Body of pancreas (tissue), 4 donors: ENCODE results near the gene TAF1C. TPM values are rescaled to one million over a fixed set of nuclear protein-coding genes. Genes with fewer than 3 reads are reported as not detected.

Source experiments
- ATAC-seq: fragments of 150-250 bp; one replicate; pipeline ENCODE4 v1.9.1; 2016
- DNase-seq, 4 donors: peaks; one replicate each; pipeline ENCODE4 v3.0.0-alpha.2; 2019
- H3K27ac ChIP-seq, 4 donors: fragments of 200-600 bp; sonication (generic); 1 replicate in 3 of 4; 2 replicates in 1 of 4; pipeline versions ENCODE4 v1.5.1 to v1.6.1; 2016 to 2019; ENCODE audit warnings: mild to moderate bottlenecking in 1 of 4, mixed read lengths in 1 of 4, moderate library complexity in 1 of 4
- H3K27me3 ChIP-seq, 2 donors: fragments of 200-600 bp; sonication (generic); one replicate each; pipeline ENCODE4 v1.6.0; 2016; ENCODE audit warnings: mild to moderate bottlenecking in 1 of 2
- H3K36me3 ChIP-seq, 2 donors: fragments of 200-600 bp; sonication (generic); replicated peaks in 1 of 2; 2 replicates each; pipeline ENCODE4 v1.5.1; 2016; ENCODE audit warnings: low read depth in 2 of 2; ENCODE audit not compliant: insufficient read depth in 1 of 2
- H3K4me1 ChIP-seq: fragments of 200-600 bp; sonication (generic); one replicate; pipeline ENCODE4 v1.6.0; 2016
- H3K4me3 ChIP-seq, 2 donors: fragments of 200-600 bp; sonication (generic); 1 replicate in 1 of 2; 2 replicates in 1 of 2; pipeline ENCODE4 v1.5.1; 2016 to 2019
- H3K9me3 ChIP-seq, 3 donors: fragments of 200-600 bp; sonication (generic); 1 replicate in 2 of 3; 2 replicates in 1 of 3; pipeline ENCODE4 v1.5.1; 2016
- CTCF ChIP-seq, 7 experiments: fragments of 450-650 bp in 4 of 7; fragments of 200-600 bp in 3 of 7; sonication (generic) in 3 of 7; IDR thresholded peaks; one replicate each; pipeline ENCODE4 v1.5.1; 2016 to 2019; ENCODE audit warnings: antibody characterized with exemption in 7 of 7
- POLR2A ChIP-seq, 3 donors: fragments of 450-650 bp; IDR thresholded peaks; one replicate each; pipeline ENCODE4 v1.6.1; 2016; ENCODE audit warnings: antibody characterized with exemption in 3 of 3, mild to moderate bottlenecking in 2 of 3
- WGBS, 2 donors: methylation state at CpG; one replicate each; pipeline ENCODE4 v1.1.5; 2017; 5-methylcytosine and 5-hydroxymethylcytosine counted together
- intact Hi-C: fragments of 100-400 bp; cut with DNase I; formaldehyde crosslinking; loops from one replicate; pipeline ENCODE4 v1.15.1; 2023
- total RNA-seq, 2 donors: library from RNA; depleted of rRNA; stranded (reverse); fragments of >200 nt; gene quantifications; one replicate each; pipeline ENCODE4 v1.1.0, GENCODE V29; 2016

TAF1C gene
- total RNA-seq, 2 donors from 2014 or later: 33.5 to 80.8 TPM

DNA sequence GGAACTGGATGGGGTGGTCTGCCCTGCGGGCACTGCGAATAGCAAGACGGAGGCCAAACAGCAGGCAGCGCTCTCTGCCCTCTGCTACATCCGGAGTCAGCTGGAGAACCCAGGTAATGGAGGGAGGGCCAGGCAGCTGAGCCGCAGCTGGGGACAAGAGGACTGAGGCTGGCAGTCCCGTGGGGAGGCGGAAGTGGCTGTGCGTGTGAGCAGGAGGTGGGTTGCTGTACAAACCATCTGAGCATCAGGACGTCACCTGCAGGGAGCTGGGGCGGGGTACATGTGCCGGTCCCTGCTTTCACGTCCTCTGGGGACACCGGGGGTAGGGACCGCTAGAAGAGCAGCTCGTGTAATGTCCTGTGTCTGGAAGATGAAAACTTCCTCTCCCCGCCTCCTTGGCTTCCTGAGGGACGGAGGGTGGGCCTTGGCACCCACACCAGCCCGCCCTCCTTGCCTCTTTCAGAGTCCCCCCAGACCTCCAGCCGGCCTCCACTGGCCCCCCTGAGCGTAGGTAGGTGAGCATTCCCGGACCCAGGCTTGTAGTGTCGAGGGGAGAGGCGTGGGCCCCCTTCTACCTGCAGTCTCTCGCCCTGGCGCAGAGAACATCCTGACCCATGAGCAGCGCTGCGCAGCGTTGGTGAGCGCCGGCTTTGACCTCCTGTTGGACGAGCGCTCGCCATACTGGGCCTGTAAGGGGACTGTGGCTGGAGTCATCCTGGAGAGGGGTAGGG is 7.8 kb upstream of the TAF1C start:
- H3K4me3 ChIP-seq: no peak overlapping the region
- H3K36me3 ChIP-seq: no peaks in the 10 kb centered on the region
- 54 to 81% methylated on average over 3 to 28 of the region's 34 CpGs for WGBS, 2 donors
- no peaks in the 10 kb centered on the region for H3K4me1 ChIP-seq
- no peak for DNase-seq
- intact Hi-C loops: loop anchor here (10.0 kb wide), 1 partner anchor 230 kb away; the partner anchor contains the start of gene NECAB2
- ATAC-seq: no peak
- no peaks in the 10 kb centered on the region for H3K9me3 ChIP-seq
- no peaks in the 10 kb centered on the region for H3K27me3 ChIP-seq
- H3K27ac ChIP-seq: no peak overlapping the region
- TF ChIP-seq CTCF (IDR thresholded peaks at IDR 0.05) (no peak), POLR2A (IDR thresholded peaks at IDR 0.05) (no peak)

DNA sequence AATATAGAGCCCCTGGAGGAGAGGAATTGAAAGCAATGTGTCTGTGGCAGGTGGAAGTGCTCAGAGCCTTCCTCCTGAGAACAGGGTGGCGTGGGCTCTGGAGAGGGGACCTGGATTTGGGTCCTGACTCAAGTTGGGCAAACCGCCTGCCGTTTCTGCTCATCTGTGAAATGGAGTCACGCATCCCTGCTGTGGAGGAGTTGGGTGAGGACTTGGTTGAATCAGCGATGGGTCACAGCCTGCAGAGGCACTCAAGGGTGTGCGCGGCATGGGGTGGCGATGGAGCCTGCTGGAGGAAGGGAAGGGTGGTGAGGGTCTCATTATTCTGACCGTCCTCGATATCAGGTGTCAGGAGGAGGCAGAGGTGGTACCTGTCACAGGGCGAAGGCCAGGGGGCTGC is 7.2 kb upstream of the TAF1C start:
- Histone ChIP-seq H3K4me3 (no peak overlapping the region), H3K27ac (no peak overlapping the region), H3K36me3 (no peaks in the 10 kb centered on the region), H3K9me3 (no peaks in the 10 kb centered on the region), H3K4me1 (no peaks in the 10 kb centered on the region), H3K27me3 (no peaks in the 10 kb centered on the region)
- TF ChIP-seq POLR2A (IDR thresholded peaks at IDR 0.05) (no peak), CTCF (IDR thresholded peaks at IDR 0.05) (no peak)
- WGBS, 2 donors: 70 to 76% methylated on average over 11 of the region's 11 CpGs
- no peak for DNase-seq
- intact Hi-C loops: loop anchor here (10.0 kb wide), 1 partner anchor 229 kb away; the partner anchor contains the start of gene NECAB2
- ATAC-seq: no peak

DNA sequence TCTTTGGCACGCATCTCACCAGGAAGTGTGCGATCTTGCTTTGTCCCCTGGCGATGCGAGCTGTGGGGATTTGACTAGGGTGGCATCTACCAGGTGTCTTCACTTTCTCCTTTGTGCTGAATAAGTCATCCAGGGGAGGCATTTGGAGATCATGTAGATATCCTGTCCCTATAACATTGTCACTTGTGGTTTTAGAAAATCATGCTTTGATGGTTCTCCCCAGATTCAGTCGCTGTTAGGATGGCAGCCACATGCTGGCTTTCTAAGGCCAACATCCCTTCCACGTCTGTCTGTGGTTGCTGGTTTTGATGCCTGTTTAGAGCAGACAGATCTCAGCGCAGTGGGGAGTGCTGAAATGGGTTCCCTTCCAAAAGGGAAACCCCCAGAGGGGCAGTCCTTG is 6.6 kb upstream of the TAF1C start:
- 66 to 81% methylated on average over 5 to 7 of the region's 7 CpGs for WGBS, 2 donors
- no peak overlapping the region for H3K27ac ChIP-seq
- DNase-seq (no peak), ATAC-seq (no peak)
- H3K9me3 ChIP-seq: no peaks in the 10 kb centered on the region
- intact Hi-C loops: loop anchor here (10.0 kb wide), 1 partner anchor 229 kb away; the partner anchor contains the start of gene NECAB2
- H3K36me3 ChIP-seq: no peaks in the 10 kb centered on the region
- no peak overlapping the region for H3K4me3 ChIP-seq
- no peaks in the 10 kb centered on the region for H3K27me3 ChIP-seq
- TF ChIP-seq POLR2A (IDR thresholded peaks at IDR 0.05) (no peak), CTCF (IDR thresholded peaks at IDR 0.05) (no peak)
- no peaks in the 10 kb centered on the region for H3K4me1 ChIP-seq

DNA sequence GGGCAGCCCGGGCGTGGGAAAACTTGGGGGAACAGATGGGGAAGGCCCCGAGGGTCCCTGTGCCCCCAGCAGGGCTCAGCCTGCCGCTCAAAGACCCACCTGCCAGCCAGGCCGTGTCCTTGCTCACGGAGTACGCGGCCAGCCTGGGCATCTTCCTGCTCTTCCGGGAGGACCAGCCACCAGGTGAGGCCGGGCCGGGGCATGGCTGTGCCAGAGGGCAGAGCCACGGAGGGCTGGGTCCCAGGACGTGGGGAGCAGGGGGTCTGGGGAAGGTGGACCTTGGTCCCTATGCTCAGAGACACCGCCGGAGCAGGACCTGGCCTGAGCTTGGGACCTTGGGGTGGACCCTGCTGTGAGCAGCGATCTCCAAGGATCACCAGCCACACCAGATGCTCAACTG is 4.6 kb upstream of the TAF1C start:
- Histone ChIP-seq H3K4me3 (no peak overlapping the region), H3K27ac (no peak overlapping the region), H3K9me3 (no peaks in the 10 kb centered on the region), H3K27me3 (no peaks in the 10 kb centered on the region), H3K36me3 (no peaks in the 10 kb centered on the region), H3K4me1 (peaks cover 5% of the 10 kb centered on the region)
- DNase-seq (no peak), ATAC-seq (no peak)
- TF ChIP-seq CTCF (IDR thresholded peaks at IDR 0.05) (no peak), POLR2A (IDR thresholded peaks at IDR 0.05) (no peak)
- 67 to 81% methylated on average over 7 to 9 of the region's 16 CpGs for WGBS, 2 donors
- intact Hi-C loops: loop anchor here (10.0 kb wide), 1 partner anchor 227 kb away; the partner anchor contains the start of gene NECAB2
